Renal pelvis (tissue), 4 donors: ENCODE measurements around the gene UBAC1. TPM values are rescaled to one million over a fixed set of nuclear protein-coding genes. Genes with fewer than 3 reads are reported as not detected.
A peak's percentile ranks its signal among the peaks of the same experiment; 100 is the strongest.

Experiments
- DNase-seq: peaks from one replicate; pipeline ENCODE4 v3.0.0-alpha.2; 2013
- polyA plus RNA-seq, 3 donors: library from polyadenylated mRNA; unstranded; fragments of 120-200 nt; gene quantifications; one replicate each; pipeline ENCODE4 v1.2.1, GENCODE V29; 2013; ENCODE audit not compliant: insufficient read length in 3 of 3

The UBAC1 gene
- polyA plus RNA-seq, 3 donors = 32.7 to 38.1 (median 32.8) TPM

GRCh38 chr9:135997090-135998015, 36.2 kb upstream of the UBAC1 start:
- no peak for DNase-seq

DNA sequence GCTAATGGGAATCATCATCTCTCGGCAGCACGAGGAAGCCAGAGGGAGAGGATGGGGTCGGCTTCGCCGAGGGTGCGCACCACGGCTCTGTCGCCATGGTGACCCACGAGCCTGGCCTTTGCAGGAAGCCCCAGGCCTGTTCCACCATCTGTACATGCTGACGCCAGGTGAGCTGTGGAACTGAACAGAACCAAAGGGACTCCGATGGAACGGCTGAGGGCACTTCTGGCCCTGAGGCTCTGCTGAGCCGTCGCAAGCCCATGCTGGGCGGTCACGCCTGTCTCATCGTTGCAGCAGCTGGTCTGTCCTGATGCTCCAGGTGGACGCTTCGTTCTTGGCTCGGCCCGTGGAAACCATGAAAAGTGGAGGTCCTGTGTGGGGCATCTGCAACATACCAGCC, 34.6 kb upstream of the UBAC1 start:
- no peak for DNase-seq

DNA sequence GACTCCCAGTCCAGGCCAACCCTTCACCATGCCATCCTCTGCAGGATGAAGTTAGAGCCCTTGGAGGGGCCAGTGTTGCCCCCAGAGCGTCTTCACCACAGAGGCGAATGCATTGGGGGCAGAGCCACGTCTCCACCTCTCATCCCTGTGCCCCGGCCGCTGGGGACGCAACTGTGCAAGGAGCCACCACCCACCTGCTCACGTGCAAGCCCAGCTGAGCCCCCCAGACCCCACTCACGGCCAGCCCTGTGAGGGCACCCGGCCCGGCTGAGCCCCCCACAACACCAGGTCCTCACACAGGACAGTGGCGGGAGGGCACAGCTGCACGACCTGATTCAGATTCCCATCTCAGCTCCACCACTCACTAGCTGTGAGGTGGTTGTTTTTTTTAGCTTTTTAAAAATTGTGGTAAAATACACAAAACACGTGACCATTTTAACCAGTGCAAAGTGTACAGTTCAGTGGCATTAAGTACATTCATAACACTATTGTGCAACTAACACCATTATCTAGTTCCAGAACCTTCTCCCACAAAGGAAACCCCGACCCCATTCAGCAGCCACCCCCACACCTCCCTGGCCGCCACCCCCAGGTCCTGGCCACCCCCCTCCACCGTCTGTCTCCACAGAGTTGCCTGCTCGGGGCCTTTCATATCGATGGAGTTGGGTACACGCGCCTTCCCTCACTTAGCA, 33.5 kb upstream of the UBAC1 start:
- DNase-seq = no peak

DNA sequence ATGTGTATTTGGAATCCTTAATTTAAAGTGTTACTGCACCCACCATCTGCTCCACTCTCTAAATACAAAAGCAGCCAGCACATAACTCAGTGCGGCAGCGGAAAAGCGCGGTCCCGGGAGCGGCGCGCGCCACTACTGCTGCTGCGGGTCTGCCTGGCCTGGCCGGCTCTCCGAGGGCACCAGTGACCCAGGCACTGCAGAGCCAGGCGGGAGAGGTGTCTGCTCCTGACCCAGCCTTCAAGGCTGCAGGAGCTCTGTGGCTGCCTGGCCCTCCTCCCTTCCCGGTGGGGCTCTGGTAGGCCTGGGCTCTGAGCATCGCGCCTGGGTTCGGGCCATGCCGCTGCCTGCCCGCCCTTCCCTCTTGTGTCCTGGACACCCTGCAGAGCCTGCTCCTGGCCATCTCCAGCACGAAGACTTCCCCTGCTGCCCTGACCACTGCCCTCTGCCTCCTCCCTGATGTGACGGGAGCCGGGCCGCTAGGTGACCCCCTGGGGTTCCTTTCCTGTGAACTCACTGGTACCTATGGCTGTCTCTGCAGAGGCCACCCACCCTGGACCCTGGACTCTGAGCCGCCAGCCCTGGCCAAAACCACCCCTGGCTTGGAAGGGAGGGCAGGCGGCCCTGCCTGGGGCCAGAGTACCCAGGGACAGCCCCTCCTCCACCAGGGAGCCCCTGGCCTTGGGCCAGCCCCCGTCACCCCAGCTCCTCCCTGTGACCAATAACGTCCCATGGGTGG, 32.8 kb upstream of the UBAC1 start:
- DNase-seq = no peak

DNA sequence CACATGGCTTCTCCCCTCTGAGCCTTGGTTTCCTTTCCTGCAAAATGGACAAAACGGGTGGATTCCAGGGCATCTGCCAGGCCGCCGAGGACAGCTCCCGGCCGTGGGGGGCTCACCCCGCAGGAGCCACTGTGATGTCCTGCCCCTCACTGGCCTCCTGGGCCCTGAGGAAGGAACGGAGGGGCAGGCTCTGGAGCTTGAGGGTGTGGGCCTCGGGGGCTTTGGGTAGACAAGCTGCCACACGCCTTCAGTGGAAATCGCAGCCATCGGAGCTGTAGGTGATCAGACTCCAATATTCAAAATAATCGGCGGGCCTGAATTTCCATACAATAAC, 32.2 kb upstream of the UBAC1 start:
- no peak for DNase-seq

DNA sequence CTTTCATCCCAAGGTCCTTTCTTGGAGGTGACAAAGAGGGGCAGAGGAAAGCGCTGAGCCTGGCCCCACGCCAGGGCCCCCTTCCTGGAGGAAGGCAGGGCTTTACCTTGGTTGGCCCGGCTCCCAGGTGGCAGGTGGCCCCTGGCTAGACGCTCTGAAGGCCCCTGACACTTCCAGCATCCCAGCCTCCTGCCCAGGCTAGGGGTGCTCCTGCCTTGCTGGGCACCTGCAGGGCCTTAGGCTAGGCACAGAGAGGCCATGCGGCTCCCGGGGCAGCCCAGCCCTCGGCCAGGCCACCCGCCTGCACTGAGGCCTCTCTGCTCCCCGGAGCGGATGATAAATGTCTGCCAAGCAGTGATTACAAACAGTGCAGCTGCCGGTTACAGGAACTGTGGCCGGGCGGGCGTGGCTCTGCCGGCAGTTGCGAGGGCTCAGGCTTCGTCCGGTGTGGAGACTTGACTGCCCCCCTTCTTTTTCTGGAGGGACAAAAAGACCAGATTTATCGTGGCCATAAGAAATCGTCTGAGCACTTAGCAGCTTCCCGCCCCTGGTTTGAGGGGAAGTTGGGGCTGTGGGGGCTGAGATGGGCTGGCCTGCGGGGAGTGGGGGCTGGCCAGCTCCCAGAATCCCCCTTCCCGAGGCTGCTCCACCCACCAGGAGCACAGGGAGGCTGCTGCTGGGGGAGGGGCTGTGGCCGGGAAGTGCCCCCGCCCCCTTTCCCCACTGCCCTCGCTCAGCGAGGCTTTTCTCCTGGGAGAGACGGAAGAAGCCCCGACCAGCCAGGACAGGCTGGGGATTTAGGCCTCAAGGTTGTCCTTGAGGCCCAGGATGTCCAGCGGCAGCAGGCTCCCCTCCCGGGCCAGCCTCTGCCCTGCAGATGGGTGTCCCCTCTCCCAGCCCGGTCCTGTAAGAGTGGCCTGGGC, 31.6 kb upstream of the UBAC1 start:
- peak; percentile 88 for DNase-seq

DNA sequence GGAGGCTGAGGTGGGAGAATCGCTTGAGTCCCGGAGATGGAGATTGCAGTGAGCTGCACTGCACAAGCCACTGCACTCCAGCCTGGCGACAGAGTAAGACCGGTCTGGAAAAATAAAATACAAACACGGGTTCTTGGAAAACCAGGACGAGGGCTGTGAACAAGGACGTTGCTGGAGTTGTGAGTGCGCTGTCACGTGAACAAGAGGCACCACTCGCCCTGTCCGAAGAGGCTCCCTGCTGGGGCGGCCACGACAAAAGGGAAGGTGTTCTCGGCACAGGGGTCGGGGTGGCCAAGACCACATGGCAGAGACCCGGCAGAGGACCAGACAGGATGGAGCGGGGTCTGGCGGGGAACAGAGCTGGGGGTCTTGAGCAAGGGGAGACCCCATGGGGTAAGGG, 30.6 kb upstream of the UBAC1 start:
- no peak for DNase-seq

DNA sequence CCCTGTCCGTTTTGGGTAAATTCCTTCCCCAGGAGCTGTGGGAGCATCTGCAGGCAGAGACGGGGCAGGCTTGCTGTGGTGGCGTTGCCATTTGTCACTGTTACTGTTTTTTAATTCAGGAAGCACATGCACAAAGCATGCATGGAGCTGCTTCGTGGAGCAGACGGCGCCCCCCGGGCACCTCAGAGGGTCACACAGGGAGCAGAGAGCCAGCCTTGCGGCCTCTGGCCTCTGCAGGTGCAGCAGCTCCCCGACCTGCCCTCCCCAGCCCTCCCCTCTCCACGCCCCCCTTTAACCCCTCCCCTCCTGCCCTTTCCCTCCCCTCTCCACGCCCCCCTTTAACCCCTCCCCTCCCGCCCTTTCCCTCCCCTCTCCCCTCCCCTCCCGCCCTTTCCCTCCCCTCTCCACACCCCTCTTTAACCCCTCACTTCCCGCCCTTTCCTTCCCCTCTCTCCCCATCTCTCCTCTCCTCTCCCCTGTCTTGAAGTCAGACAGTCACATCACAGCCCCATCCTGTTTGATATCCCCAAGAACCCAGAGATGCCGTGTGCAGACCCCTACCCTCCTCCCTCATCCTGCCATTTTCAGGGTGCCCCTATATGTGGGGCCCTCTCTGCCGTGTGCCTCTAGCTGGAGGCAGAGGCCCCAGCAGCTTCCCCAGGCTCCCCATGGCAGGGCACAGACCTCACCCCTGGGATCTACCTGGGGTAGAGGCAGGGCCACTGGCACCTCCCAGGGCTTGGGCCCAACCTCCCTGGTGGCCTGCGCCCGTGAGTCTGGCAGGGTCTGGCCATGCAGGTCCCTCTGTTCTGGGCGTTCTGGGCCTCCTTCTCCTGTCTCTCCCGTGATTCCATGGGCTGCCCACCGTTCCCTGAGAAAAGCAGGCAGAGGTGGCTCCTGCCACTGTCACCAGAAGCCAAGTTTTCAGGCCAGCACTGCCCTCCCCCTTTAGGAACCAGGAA, 29.6 kb upstream of the UBAC1 start:
- DNase-seq = no peak

DNA sequence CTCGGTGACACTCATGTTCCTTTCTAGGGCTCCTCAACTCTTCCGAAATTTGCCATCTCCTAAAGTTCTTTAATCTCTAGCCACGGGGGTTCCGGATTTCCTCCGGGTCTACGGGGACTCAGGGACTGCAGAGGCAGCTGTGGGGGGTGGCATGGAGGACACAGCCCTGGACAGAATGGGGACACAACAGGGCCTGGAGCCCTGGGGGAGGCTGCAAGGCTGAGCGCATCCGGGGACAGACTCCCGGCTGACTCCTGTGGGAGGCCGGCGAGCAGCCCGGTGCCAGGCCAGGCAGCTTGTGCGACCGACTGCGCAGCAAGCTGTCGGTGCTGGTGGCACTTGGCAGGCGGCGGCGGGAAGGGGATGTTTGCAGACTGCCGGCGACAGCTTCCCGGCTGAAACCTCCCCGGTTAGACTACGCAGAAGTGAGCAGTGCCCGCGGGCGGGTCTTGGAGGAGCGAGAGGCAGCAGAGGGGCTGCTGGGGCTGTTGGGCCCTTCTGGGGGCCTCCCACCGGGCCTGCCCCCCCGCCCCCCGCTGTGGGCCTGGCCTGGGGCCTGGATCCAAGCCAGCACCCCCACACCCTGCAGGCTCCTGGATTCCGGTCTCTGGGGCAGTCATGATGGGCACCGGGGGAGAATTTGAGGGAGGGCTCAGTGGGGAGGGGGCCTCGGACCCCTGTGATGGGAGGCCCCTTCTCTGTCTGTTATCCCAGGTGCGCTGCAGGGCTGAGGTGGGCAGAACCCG, 28.7 kb upstream of the UBAC1 start:
- no peak for DNase-seq

- no peak for DNase-seq
These were observed 28.0 kb upstream of the UBAC1 start for GRCh38 chr9:135989157-135989556.

GRCh38 chr9:135988493-135988892, 27.3 kb upstream of the UBAC1 start:
- DNase-seq = no peak

GRCh38 chr9:135987838-135988404, 26.7 kb upstream of the UBAC1 start:
- no peak for DNase-seq

DNA sequence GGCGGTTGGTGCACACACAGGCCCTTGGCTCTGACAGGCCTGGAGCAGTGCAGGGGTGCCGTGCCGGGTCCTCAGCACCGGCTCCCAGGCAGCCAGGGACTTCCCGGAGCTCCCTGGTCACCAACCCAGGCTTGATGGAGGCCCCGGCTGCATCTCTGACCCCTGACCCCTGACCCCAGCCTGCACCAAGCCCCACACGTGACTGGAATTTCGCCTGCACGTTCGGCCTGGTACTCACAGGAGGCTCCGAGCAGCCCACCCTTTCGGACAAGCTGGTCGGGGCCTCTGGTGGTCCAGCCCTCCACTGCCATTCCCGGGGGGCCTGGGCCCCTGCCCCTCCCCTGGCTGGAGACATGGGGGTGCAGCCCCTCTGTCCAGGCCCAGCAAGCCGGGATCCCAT, 25.4 kb upstream of the UBAC1 start:
- no peak for DNase-seq

- no peak for DNase-seq
These were observed 24.7 kb upstream of the UBAC1 start for GRCh38 chr9:135985889-135986288.

DNA sequence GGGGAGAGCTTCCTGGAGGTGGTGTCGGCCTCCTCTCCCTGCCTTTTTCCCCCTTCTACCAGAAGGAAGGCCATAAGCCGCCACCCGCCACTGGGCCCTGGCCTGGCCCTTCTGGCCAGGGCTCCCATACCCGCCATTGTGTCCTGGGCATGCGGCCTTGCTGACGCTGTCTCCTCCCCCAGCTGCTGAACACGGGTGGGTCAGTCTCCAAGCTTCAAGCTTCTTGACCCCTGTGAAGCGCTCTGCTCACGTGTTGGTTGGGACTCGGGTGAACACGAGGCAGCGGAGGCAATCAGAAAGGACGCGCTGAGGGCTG, 24.2 kb upstream of the UBAC1 start:
- no peak for DNase-seq

DNA sequence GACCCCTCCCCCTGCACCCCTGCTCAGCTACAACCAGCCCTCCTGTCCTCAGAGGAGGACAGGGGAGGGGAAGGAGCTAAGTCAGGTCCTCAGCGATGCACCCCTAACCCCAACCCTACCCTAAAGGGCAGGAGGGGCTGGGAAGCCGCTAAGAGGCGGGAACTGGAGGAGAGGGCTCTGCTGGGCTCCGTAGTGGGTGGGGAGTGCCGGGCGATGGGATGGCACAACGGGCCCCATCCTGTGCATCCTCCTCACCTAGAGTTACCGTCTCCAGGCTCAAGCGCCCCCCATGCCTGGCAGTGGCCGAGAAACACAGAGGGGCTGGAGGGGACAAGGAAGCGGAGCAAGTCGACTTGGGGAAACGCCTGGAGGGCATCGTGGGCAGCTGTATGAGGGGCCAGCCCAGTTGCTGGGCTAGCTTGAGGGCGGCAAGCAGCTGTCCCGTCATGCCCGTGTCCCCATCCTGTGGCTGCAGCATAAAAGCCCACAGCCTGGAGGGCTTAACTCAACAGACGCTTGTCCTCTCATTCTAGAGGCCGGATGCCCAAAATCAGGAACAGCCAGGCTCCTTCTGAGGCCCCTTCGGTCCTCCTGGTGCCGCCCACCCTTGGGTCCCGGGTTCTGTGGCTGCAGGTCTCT, 23.0 kb upstream of the UBAC1 start:
- no peak for DNase-seq

DNA sequence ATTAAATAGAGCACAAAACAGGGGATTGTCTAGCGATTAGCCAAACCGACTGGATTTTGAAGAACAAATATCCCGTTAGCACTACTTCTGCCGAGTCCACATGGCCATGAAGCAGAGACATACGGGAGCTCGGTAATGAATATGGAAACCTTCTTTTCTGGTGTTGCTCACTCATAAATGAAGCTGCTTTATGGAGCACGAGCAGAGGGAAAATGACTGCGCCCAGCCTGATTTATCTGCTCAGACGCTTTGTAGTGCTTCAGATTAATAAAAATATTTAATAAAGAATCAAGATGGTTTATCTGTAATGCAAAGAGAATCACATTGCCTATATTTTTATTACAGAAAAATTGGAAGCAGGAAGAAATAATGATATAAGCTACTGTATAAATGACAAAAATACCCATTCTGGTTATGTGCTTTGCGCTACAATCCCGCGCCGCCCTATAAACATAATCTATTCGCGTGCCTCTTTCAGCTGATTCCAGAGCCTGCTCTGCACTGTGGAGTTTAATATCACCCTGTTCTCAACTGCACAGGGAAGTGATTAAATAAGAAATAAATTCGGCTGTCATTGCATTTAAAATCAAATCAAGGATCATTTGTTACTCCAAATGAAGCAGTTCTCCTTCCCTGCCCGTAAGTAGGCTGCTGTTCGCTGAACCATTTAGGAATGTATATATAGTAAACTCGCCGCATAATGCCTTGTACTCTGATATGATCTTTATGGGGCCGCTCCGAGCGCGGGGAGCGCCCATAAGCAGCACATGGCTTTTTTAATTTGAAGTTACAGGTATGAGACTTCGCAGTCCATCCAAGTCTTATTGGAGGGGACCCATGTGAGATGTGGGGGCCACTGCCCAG, 22.3 kb upstream of the UBAC1 start:
- DNase-seq = no peak
